Thoracic aorta (tissue), 2 donors: ENCODE data around the gene PHGDH. TPM values are rescaled to one million over a fixed set of nuclear protein-coding genes. Genes with fewer than 3 reads are reported as not detected.

Source experiments
- ATAC-seq: fragments of 150-250 bp; one replicate; pipeline ENCODE4 v1.8.0; 2017; ENCODE audit warnings: low read depth; ENCODE audit not compliant: insufficient number of reproducible peaks, low FRiP score
- DNase-seq: peaks from one replicate; pipeline ENCODE4 v3.0.0-alpha.2; 2020; ENCODE audit warnings: low spot score
- H3K27ac ChIP-seq, 2 donors: fragments of 200-600 bp; sonication (generic); 1 replicate in 1 of 2; 2 replicates in 1 of 2; pipeline ENCODE4 v1.5.1; 2016; ENCODE audit warnings: mild to moderate bottlenecking in 2 of 2, moderate library complexity in 2 of 2
- H3K27me3 ChIP-seq: fragments of 200-600 bp; sonication (generic); replicated peaks from 2 replicates; pipeline ENCODE4 v1.6.0; 2016; ENCODE audit warnings: mild to moderate bottlenecking; ENCODE audit not compliant: insufficient read depth
- H3K36me3 ChIP-seq: fragments of 200-600 bp; sonication (generic); one replicate; pipeline ENCODE4 v1.5.1; 2016
- H3K4me1 ChIP-seq, 2 donors: fragments of 200-600 bp; sonication (generic); 1 replicate in 1 of 2; 2 replicates in 1 of 2; pipeline versions ENCODE4 v1.5.1 to v1.6.0; 2016; ENCODE audit warnings: low read depth in 2 of 2, mild to moderate bottlenecking in 1 of 2; ENCODE audit not compliant: control insufficient read depth in 1 of 2
- H3K4me3 ChIP-seq: fragments of 200-600 bp; sonication (generic); 2 replicates; pipeline ENCODE4 v1.5.1; 2016; ENCODE audit warnings: mild to moderate bottlenecking
- H3K9me3 ChIP-seq: fragments of 200-600 bp; sonication (generic); 2 replicates; pipeline ENCODE4 v1.5.1; 2016
- CTCF ChIP-seq: fragments of 200-600 bp; sonication (generic); IDR thresholded peaks from one replicate; pipeline ENCODE4 v1.5.1; 2019; ENCODE audit warnings: antibody characterized with exemption
- total RNA-seq, 2 donors: library from RNA; depleted of rRNA; stranded (reverse); fragments of >200 nt; gene quantifications; one replicate each; pipeline versions ENCODE4 v1.1.0 to v1.2.3, GENCODE V29; 2016

PHGDH gene
- total RNA-seq, 2 donors from 2014 or later: 25.7 to 44.9 TPM

GRCh38 chr1:119729044-119729443, 17.3 kb downstream of the PHGDH start:
- no peak overlapping the region for H3K4me3 ChIP-seq
- H3K36me3 ChIP-seq: peaks cover 19% of the 10 kb centered on the region
- no peaks in the 10 kb centered on the region for H3K9me3 ChIP-seq
- H3K27ac ChIP-seq: no peak overlapping the region
- TF ChIP-seq CTCF: no peak
- ATAC-seq (no peak), DNase-seq (no peak)
- no peaks in the 10 kb centered on the region for H3K27me3 ChIP-seq
- H3K4me1 ChIP-seq: no peaks in the 10 kb centered on the region

DNA sequence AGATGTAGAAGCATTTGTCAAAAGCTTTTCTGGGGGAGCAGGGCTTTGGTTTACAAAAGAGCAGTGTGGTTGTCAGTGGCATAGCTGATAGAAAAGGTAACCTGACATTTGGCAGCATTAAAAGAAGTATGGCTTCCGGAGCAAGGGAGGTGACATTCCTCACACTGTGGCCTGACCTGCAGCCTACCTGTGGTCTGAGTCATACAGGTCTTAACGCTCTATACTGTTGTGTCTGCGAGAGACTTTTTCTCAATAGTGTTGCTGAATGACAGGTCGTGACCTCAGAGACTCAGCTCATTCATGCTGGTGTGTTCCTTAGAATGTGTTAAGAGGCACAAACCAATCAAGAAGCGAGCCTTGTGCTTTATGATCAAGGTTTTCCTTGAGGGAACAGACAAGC, 19.3 kb downstream of the PHGDH start:
- Histone ChIP-seq H3K9me3 (no peaks in the 10 kb centered on the region), H3K36me3 (peaks cover 19% of the 10 kb centered on the region), H3K27me3 (no peaks in the 10 kb centered on the region), H3K27ac (no peak overlapping the region), H3K4me3 (no peak overlapping the region), H3K4me1 (no peaks in the 10 kb centered on the region)
- no peak for DNase-seq
- no peak for ATAC-seq
- TF ChIP-seq CTCF: no peak

DNA sequence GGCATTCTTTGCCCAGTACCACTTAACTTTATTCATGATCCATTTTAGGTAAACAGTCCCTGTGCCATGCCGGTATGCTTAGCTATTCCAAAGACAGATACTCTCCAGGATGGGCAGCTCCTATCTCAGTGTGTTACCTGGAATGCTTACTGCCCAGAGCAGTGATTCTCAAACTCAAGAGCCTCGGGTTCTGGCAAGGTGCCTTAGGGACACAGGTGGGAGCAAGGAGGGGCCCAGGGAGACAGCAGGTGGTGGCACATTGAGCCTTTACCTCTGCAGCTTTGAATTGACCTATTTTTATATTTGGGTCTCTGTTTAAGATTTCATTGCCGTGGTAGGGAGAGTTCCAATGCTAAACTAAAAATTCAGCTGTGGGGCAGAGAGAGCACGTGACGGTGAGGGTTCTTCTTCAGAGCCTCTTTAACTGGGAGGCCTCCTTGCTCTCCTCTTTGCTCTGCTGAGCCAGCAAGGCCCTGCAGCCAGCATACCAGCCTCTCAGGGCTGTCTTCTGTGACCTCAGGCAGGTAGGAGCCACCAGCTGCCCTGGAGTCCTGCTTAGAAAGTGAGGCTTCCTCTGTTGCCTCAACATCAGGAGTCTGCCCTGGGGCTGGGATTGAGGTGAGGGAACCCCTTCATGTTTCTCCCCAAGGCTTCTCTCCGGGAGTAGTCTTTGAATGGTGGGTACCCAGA, 20.2 kb downstream of the PHGDH start:
- no peaks in the 10 kb centered on the region for H3K9me3 ChIP-seq
- no peaks in the 10 kb centered on the region for H3K27me3 ChIP-seq
- no peak for ATAC-seq
- no peak overlapping the region for H3K27ac ChIP-seq
- TF ChIP-seq CTCF: no peak
- H3K4me3 ChIP-seq: no peak overlapping the region
- peaks cover 16% of the 10 kb centered on the region for H3K36me3 ChIP-seq
- DNase-seq: no peak
- H3K4me1 ChIP-seq: no peaks in the 10 kb centered on the region

DNA sequence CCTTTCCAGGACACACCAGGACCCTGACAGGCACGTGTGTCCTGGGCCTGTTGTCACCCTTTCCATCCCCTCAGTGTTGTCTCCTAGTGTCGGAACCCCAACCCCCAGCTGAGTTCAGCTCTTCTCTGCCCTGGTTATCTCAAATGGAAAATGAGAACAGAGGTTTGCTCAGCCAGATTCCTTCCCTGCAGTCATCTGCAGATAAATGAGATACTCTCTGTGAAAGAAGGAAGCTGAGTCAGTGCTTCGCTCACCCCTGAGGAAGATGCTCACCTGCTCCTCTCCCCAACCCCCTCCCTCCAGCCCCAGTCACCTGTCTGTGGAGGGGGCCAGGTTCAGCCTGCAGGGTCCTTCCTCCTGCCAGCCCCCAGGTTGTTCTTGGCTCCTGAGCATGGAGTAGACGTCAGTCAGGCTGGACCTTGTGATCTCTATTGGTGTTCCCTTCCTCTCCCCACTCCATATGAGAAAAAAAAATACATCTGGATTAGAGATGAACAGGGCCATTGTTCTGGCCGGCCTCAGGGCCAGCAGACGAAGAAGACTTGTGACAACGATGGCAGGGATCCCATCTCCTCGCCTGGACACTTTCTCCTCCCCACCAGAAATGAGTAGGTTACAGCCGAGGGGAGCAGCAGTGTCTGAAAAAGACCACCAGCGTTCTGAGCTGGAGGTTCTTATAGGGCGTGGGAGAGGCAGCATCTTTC, 20.9 kb downstream of the PHGDH start:
- Histone ChIP-seq H3K4me3 (no peak overlapping the region), H3K9me3 (no peaks in the 10 kb centered on the region), H3K27me3 (no peaks in the 10 kb centered on the region), H3K4me1 (no peaks in the 10 kb centered on the region), H3K27ac (no peak overlapping the region), H3K36me3 (peaks cover 12% of the 10 kb centered on the region)
- ATAC-seq (no peak), DNase-seq (no peak)
- no peak for TF ChIP-seq CTCF

DNA sequence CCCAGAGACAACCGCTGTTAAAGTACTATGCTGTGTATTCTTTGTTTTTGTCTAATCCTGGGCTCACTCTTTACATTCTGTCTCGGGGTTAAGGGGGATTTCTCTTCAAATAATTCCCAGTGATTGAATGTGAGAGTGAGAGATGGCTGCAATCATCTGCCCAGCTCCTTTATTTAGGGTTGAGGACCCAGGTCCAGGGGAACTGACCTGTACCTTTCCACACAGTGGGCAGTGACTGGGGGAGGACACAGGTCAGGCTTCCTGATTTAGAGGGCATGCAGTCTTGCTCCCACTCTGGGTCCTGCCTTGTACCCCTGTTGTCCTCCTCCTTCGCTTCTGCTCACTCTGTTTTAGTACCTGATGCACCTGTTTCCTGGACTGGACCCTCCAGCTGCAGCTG, 22.0 kb downstream of the PHGDH start:
- no peak for DNase-seq
- Histone ChIP-seq H3K4me1 (no peaks in the 10 kb centered on the region), H3K27me3 (no peaks in the 10 kb centered on the region), H3K36me3 (peaks cover 8% of the 10 kb centered on the region), H3K27ac (no peak overlapping the region), H3K9me3 (no peaks in the 10 kb centered on the region), H3K4me3 (no peak overlapping the region)
- no peak for TF ChIP-seq CTCF
- ATAC-seq: no peak
